AG10803 (cell line): ENCODE data around the gene CLK1.
A peak's percentile ranks its signal among the peaks of the same experiment; 100 is the strongest.
"Not testable (repeated sequence)": the region's sequence is repeated elsewhere in the genome, so short reads cannot be mapped to it uniquely, and the experiment has no call there.

Source experiments
- DNase-seq: peaks from one replicate; pipeline ENCODE4 v3.0.0; 2010; ENCODE audit warnings: low read depth
- H3K4me3 ChIP-seq: 2 replicates; pipeline ENCODE4 v1.5.1; 2011; ENCODE audit warnings: mild to moderate bottlenecking, low read length, control low read depth
- TF ChIP-seq, protein P1 (sequence below): conservative IDR thresholded peaks from 2 replicates; pipeline ENCODE4 v1.5.1; 2011; ENCODE audit warnings: mild to moderate bottlenecking, low read length, control low read depth, inconsistent platforms

The CLK1 gene

DNA sequence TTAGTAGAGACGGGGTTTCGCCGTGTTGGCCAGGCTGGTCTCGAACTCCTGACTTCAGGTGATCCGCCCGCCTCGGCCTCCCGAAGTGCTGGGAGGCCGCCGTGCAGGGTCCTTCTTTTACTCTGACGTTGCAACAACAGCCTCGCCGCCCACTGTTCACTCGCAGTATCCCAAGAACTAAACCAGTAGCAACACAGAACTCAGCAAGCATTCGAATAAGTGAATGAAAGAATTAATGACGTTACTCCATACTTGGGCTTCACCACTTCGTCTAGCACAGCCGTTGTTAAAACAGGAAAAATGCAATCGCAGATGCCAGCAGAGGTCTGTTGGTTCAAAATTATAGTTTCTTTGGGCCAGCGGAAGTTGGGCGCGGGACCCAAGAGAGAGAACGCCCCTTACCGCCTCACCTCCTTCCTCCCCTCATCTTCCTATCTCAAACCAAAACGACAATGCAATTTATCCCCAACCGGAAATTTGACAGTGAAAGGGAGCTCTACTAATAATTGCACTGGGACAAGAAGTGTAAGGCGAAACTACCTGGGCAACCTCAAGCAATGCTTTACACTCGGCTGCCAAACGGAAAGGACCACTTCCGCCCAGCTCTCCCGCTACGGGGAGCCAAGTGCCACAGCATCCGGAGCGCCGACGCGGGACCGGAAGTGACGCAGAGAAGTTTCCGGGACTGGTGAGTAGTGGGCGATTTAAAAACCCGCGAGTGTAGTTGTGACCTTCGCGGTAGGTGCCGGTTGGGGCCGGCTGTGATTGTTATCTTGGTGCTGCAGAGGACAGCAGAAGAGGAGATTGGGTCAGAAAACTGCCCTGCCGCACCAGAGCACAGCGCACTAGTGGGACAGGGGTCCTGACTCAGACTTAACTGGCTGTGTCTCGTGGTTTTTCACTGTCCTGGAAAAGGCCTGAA lies 24.5 kb upstream of the CLK1 start, which contains the start of the genes NIF3L1 and PPIL3:
TSS of gene NIF3L1 (plus strand) at position 668 of the 922 bp plus-strand sequence. CDS start 2,573 bp downstream, outside the sequence.
TSS of gene PPIL3 (minus strand) at position 374 of the 922 bp plus-strand sequence. CDS start 1,462 bp downstream, outside the sequence.
- TF ChIP-seq, protein P1, sequence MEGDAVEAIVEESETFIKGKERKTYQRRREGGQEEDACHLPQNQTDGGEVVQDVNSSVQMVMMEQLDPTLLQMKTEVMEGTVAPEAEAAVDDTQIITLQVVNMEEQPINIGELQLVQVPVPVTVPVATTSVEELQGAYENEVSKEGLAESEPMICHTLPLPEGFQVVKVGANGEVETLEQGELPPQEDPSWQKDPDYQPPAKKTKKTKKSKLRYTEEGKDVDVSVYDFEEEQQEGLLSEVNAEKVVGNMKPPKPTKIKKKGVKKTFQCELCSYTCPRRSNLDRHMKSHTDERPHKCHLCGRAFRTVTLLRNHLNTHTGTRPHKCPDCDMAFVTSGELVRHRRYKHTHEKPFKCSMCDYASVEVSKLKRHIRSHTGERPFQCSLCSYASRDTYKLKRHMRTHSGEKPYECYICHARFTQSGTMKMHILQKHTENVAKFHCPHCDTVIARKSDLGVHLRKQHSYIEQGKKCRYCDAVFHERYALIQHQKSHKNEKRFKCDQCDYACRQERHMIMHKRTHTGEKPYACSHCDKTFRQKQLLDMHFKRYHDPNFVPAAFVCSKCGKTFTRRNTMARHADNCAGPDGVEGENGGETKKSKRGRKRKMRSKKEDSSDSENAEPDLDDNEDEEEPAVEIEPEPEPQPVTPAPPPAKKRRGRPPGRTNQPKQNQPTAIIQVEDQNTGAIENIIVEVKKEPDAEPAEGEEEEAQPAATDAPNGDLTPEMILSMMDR, result no peak; the same call in 1 of the 2 replicates
- DNase-seq, result peak; percentile 96
- peak within 1 kb of the TSS; percentile 87 for H3K4me3 ChIP-seq

GRCh38 chr2:200881715-200882249 lies 17.3 kb upstream of the CLK1 start:
- not testable (repeated sequence) for DNase-seq, H3K4me3 ChIP-seq

- H3K4me3 ChIP-seq, result no peak overlapping the region
- no peak for DNase-seq
- TF ChIP-seq, protein P1, result no peak
These were observed 13.9 kb upstream of the CLK1 start for GRCh38 chr2:200878289-200878880.

DNA sequence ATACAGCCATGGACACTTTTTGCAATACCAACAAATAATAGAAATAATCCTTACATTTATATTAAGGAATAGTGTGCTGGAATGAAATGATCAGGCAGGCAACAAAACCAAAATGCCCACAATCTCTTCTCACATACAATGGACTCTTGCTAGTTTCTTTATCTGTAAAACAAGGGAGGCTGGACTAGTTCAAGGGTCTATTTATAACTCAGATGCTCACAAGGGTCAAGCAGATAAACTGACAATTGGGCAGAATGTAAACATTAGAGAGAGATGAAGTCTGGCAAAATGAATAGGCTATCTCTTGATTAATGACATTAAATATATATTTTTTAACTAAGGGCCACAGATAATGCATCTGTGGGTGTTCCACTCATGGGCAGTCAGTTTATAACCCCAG lies 13.0 kb upstream of the CLK1 start:
- no peak overlapping the region for H3K4me3 ChIP-seq
- DNase-seq, result no peak
- TF ChIP-seq, protein P1, result no peak

GRCh38 chr2:200873560-200873959 lies 9.1 kb upstream of the CLK1 start:
- TF ChIP-seq, protein P1, result no peak
- no peak for DNase-seq
- no peak overlapping the region for H3K4me3 ChIP-seq

DNA sequence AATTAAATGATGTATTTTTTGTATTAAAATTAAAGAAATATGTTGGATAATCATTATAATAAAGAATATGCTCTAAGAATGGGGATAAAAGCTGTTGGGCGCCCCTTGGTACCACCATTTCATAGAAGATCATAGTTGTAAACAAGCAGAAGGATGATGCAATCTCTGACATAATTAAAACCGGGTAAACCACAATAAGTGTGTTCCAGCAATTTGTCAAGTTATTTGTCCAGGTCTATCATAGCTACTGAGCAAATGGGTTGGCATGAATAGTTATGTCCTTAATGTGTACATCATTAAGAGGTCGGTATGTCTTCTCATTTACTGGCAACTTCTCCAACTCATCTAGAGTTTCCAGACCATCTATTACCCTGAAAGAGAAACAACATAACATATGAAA lies 6.7 kb upstream of the CLK1 start:
- H3K4me3 ChIP-seq, result no peak overlapping the region
- TF ChIP-seq, protein P1, result no peak
- peak; percentile 70 for DNase-seq

DNA sequence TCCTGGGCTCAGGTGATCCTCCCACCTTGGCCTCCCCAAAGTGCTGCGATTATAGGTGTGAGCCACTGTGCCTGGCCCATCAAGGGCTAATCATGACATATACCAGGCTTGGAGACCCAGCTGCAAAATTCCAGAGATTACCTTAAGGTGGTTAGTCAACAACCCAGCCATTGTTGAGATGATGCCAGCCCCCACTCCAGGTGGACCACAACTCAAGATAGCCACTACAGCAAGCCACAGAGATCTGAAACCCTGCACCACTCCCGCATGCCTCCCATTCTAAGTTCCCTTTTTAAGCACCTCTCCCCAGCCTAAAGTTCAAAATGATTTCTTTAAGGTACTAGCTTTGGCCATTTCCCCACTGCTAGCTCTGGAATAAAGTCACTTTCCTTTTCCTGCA lies 4.6 kb upstream of the CLK1 start:
- no peak for DNase-seq
- TF ChIP-seq, protein P1, result no peak
- H3K4me3 ChIP-seq, result no peak overlapping the region
